Spleen (tissue), 7 donors: Measurements from ENCODE around the gene ZYG11A.

Experiments used
- POLR2A ChIP-seq, 3 donors: fragments of 450-650 bp; IDR thresholded peaks; one replicate each; pipeline ENCODE4 v1.5.1; 2017; ENCODE audit warnings: antibody characterized with exemption in 3 of 3, mild to moderate bottlenecking in 1 of 3
- TF ChIP-seq, protein P1 (sequence below), 11 experiments: fragments of 200-600 bp in 7 of 11; fragments of 450-650 bp in 4 of 11; sonication (generic) in 4 of 11; IDR thresholded peaks in 8 of 11; conservative IDR thresholded peaks in 3 of 11; 1 replicate in 7 of 11; 2 replicates in 4 of 11; pipeline versions ENCODE4 v1.4.0 to v1.8.0; 2016 to 2021; ENCODE audit warnings: antibody characterized with exemption in 11 of 11, inconsistent platforms in 4 of 11, mild to moderate bottlenecking in 1 of 11
- donor health status: DM: no; HTN: no; CAD: no; lungs with moderate emphysema.
- donor health status: DM: no; HTN: no; CAD: no.
- donor health status: DM: no; HTN: no; CAD: no.

- TF ChIP-seq, protein P1, sequence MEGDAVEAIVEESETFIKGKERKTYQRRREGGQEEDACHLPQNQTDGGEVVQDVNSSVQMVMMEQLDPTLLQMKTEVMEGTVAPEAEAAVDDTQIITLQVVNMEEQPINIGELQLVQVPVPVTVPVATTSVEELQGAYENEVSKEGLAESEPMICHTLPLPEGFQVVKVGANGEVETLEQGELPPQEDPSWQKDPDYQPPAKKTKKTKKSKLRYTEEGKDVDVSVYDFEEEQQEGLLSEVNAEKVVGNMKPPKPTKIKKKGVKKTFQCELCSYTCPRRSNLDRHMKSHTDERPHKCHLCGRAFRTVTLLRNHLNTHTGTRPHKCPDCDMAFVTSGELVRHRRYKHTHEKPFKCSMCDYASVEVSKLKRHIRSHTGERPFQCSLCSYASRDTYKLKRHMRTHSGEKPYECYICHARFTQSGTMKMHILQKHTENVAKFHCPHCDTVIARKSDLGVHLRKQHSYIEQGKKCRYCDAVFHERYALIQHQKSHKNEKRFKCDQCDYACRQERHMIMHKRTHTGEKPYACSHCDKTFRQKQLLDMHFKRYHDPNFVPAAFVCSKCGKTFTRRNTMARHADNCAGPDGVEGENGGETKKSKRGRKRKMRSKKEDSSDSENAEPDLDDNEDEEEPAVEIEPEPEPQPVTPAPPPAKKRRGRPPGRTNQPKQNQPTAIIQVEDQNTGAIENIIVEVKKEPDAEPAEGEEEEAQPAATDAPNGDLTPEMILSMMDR (IDR thresholded peaks at IDR 0.05 in 8 of 11, conservative IDR thresholded peaks at IDR 0.05 in 3 of 11), result no peak
- TF ChIP-seq POLR2A (IDR thresholded peaks at IDR 0.05), result no peak
These were observed 71.9 kb downstream of the ZYG11A start for GRCh38 chr1:52914463-52914862.
